ENCODE data around the gene CREG2.

GRCh38 chr2:101310834-101311695 lies 76.2 kb downstream of the CREG2 start:
- TF ChIP-seq, protein P1, sequence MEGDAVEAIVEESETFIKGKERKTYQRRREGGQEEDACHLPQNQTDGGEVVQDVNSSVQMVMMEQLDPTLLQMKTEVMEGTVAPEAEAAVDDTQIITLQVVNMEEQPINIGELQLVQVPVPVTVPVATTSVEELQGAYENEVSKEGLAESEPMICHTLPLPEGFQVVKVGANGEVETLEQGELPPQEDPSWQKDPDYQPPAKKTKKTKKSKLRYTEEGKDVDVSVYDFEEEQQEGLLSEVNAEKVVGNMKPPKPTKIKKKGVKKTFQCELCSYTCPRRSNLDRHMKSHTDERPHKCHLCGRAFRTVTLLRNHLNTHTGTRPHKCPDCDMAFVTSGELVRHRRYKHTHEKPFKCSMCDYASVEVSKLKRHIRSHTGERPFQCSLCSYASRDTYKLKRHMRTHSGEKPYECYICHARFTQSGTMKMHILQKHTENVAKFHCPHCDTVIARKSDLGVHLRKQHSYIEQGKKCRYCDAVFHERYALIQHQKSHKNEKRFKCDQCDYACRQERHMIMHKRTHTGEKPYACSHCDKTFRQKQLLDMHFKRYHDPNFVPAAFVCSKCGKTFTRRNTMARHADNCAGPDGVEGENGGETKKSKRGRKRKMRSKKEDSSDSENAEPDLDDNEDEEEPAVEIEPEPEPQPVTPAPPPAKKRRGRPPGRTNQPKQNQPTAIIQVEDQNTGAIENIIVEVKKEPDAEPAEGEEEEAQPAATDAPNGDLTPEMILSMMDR (IDR thresholded peaks at IDR 0.05 in 4 of 5, conservative IDR thresholded peaks at IDR 0.05 in 1 of 5): no peak
- TF ChIP-seq POLR2A (IDR thresholded peaks at IDR 0.05): no peak

Measured in gastrocnemius medialis (tissue), 4 donors.